Smooth muscle cell (in vitro differentiated cells): ENCODE results near the gene PKD1L1. TPM values are rescaled to one million over a fixed set of nuclear protein-coding genes. Genes with fewer than 3 reads are reported as not detected.

Experiments used
- DNase-seq: peaks from one replicate; lab custom pipeline; 2025; ENCODE audit not compliant: unreplicated experiment; lab: John Stamatoyannopoulos, UW
- H2AFZ ChIP-seq: fragments of 200-600 bp; sonication (generic); 2 replicates; pipeline ENCODE4 v1.6.0; 2016; ENCODE audit warnings: antibody characterized with exemption, low read depth, mild to moderate bottlenecking
- H3F3A ChIP-seq: fragments of 200-600 bp; sonication (generic); 2 replicates; pipeline ENCODE4 v1.6.0; 2017; ENCODE audit warnings: antibody characterized with exemption, low read depth
- H3K27ac ChIP-seq: fragments of 200-600 bp; sonication (generic); 2 replicates; pipeline ENCODE4 v1.5.1; 2016; ENCODE audit warnings: low read depth, mild to moderate bottlenecking
- H3K27me3 ChIP-seq: fragments of 200-600 bp; sonication (generic); 2 replicates; pipeline ENCODE4 v1.6.1; 2016; ENCODE audit warnings: low read depth, mild to moderate bottlenecking
- H3K36me3 ChIP-seq: fragments of 200-600 bp; sonication (generic); 2 replicates; pipeline ENCODE4 v1.5.1; 2016; ENCODE audit warnings: low read depth
- H3K4me1 ChIP-seq: fragments of 200-600 bp; sonication (generic); 2 replicates; pipeline ENCODE4 v1.5.1; 2016; ENCODE audit warnings: low read depth
- H3K4me2 ChIP-seq: fragments of 200-600 bp; sonication (generic); 2 replicates; pipeline ENCODE4 v1.6.0; 2016; ENCODE audit warnings: mild to moderate bottlenecking
- H3K4me3 ChIP-seq: fragments of 200-600 bp; sonication (generic); 2 replicates; pipeline ENCODE4 v1.5.1; 2016; ENCODE audit warnings: mild to moderate bottlenecking
- H3K79me2 ChIP-seq: fragments of 200-600 bp; sonication (generic); 2 replicates; pipeline ENCODE4 v1.6.0; 2016; ENCODE audit warnings: low read depth, mild to moderate bottlenecking
- H3K9ac ChIP-seq: fragments of 200-600 bp; sonication (generic); 2 replicates; pipeline ENCODE4 v1.6.0; 2016; ENCODE audit warnings: low read depth
- H3K9me3 ChIP-seq: fragments of 200-600 bp; sonication (generic); replicated peaks from 2 replicates; pipeline ENCODE4 v1.5.1; 2016; ENCODE audit warnings: low read depth
- H4K20me1 ChIP-seq: fragments of 200-600 bp; sonication (generic); 2 replicates; pipeline ENCODE4 v1.6.0; 2016; ENCODE audit warnings: low read depth
- WGBS: methylation state at CpG from one replicate; pipeline ENCODE4 v1.1.7; 2016; ENCODE audit warnings: low lambda C conversion rate; 5-methylcytosine and 5-hydroxymethylcytosine counted together
- polyA plus RNA-seq: library from polyadenylated mRNA; unstranded; fragments of >200 nt; fragmentation: Nextera tagmentation; extraction: Ambion mirVana; gene quantifications from 2 replicates; pipeline ENCODE4 v1.2.1, GENCODE V29; 2016
- total RNA-seq: library from RNA; depleted of rRNA; stranded (reverse); fragments of >200 nt; gene quantifications from 2 replicates; pipeline ENCODE4 v1.2.3, GENCODE V29; 2014
- TF ChIP-seq, protein P1 (sequence below): fragments of 200-600 bp; sonication (generic); IDR thresholded peaks from 2 replicates; pipeline ENCODE4 v1.5.1; 2017; ENCODE audit warnings: borderline replicate concordance, mild to moderate bottlenecking, antibody characterized with exemption; ENCODE audit not compliant: insufficient read depth, poor library complexity, severe bottlenecking

PKD1L1 gene
- total and polyA plus RNA-seq, 2 experiments from 2014 or later = 0.04 to 0.06 TPM

DNA sequence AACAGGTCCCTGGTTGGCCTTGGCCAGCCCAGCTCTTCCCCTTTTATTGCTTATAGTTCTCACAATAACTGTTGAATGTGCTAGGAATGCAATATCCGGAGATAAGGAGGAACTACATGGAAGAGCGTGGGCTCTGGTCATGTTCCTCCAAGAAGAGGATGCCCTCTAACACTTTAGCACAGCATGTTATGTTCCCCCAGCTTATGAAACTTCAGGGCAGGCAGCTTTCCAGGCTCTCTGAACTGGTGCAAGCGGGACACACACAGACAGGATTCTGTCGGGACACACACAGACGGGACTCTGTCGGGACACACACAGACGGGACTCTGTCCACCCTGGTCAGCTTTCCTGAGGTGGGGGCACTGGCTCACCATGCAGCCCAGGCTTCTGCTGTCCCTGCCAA, 141.6 kb downstream of the PKD1L1 start:
- H3K79me2 ChIP-seq = no peaks in the 10 kb centered on the region
- TF ChIP-seq, protein P1, sequence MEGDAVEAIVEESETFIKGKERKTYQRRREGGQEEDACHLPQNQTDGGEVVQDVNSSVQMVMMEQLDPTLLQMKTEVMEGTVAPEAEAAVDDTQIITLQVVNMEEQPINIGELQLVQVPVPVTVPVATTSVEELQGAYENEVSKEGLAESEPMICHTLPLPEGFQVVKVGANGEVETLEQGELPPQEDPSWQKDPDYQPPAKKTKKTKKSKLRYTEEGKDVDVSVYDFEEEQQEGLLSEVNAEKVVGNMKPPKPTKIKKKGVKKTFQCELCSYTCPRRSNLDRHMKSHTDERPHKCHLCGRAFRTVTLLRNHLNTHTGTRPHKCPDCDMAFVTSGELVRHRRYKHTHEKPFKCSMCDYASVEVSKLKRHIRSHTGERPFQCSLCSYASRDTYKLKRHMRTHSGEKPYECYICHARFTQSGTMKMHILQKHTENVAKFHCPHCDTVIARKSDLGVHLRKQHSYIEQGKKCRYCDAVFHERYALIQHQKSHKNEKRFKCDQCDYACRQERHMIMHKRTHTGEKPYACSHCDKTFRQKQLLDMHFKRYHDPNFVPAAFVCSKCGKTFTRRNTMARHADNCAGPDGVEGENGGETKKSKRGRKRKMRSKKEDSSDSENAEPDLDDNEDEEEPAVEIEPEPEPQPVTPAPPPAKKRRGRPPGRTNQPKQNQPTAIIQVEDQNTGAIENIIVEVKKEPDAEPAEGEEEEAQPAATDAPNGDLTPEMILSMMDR = no peak
- H4K20me1 ChIP-seq = no peaks in the 10 kb centered on the region
- no peak overlapping the region for H3K9ac ChIP-seq
- no peaks in the 10 kb centered on the region for H3F3A ChIP-seq
- H3K4me1 ChIP-seq = no peaks in the 10 kb centered on the region
- H2AFZ ChIP-seq = no peak overlapping the region
- H3K4me3 ChIP-seq = no peak overlapping the region
- no peak overlapping the region for H3K4me2 ChIP-seq
- H3K36me3 ChIP-seq = no peaks in the 10 kb centered on the region
- 84% methylated on average over 7 of the region's 7 CpGs for WGBS
- no peak overlapping the region for H3K27ac ChIP-seq
- H3K9me3 ChIP-seq = no peaks in the 10 kb centered on the region
- DNase-seq = no peak
- no peaks in the 10 kb centered on the region for H3K27me3 ChIP-seq

DNA sequence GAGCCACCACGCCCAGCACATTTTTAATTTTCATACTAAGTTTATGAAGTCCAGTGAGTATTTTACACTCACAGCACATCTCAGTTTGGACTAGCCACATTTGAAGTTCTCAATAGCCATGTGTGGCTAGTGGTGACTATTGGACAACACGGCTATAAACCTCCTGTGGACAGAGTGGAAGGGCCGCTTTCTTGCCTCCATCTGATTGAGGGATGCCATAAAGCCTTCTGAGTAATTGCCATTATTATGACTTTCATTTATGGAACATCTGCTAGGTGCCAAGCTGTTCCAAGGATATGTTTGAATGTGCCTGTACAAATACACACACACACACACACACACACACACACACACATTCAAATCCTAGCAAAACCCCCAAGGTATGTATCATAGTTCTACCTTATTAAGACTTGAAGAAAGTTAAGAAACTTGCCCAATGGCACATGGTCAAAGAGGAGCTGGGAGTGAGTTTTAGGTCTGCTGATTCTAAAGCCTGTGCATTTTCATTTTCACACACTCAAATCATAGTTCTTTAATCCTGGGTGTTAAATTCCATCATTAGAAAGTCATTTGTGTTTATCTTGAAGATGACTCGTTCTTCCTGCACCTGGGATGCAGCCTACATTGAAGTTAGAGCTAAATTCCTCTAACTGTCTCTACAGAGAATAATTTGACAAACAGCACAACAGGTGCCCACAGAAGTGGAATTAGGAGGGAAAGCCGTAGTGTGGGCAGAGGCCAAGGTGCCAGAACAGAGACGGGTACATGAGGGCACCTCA, 143.3 kb downstream of the PKD1L1 start:
- H3K4me2 ChIP-seq = no peak overlapping the region
- H3K9me3 ChIP-seq = no peaks in the 10 kb centered on the region
- H3K4me1 ChIP-seq = no peaks in the 10 kb centered on the region
- no peaks in the 10 kb centered on the region for H3K79me2 ChIP-seq
- H3K4me3 ChIP-seq = no peak overlapping the region
- TF ChIP-seq, protein P1 = no peak
- H3K36me3 ChIP-seq = no peaks in the 10 kb centered on the region
- H3K9ac ChIP-seq = no peak overlapping the region
- no peaks in the 10 kb centered on the region for H3F3A ChIP-seq
- H4K20me1 ChIP-seq = no peaks in the 10 kb centered on the region
- H3K27ac ChIP-seq = no peak overlapping the region
- DNase-seq = no peak
- 90% methylated on average over 6 of the region's 6 CpGs for WGBS
- H3K27me3 ChIP-seq = no peaks in the 10 kb centered on the region
- H2AFZ ChIP-seq = no peak overlapping the region

DNA sequence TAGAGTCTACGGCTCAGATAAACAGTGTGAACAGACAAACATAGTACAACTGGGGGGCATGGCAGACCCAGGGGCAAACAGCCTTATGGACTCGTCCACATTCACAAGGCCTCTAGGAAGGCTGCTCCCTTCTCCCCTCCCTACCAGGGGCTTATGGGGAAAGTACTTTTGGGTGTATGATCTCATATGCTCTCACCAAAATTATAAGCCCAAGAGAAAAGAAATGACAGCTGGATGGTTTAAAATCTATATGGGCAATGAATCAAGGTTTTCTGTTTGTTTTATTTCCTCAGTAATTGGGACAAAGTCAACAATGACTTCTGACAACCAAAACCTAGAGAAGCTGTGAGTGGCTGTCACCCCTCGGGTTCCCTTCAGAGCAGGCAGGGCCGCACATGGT, 144.4 kb downstream of the PKD1L1 start:
- Histone ChIP-seq H3K9ac (no peak overlapping the region), H2AFZ (no peak overlapping the region), H3F3A (no peaks in the 10 kb centered on the region), H3K4me3 (no peak overlapping the region), H3K27ac (no peak overlapping the region), H4K20me1 (no peaks in the 10 kb centered on the region), H3K79me2 (no peaks in the 10 kb centered on the region), H3K4me1 (no peaks in the 10 kb centered on the region), H3K36me3 (no peaks in the 10 kb centered on the region), H3K4me2 (no peak overlapping the region), H3K27me3 (no peaks in the 10 kb centered on the region), H3K9me3 (no peaks in the 10 kb centered on the region)
- no peak for DNase-seq
- 91% methylated on average over 4 of the region's 4 CpGs for WGBS
- TF ChIP-seq, protein P1 = no peak

DNA sequence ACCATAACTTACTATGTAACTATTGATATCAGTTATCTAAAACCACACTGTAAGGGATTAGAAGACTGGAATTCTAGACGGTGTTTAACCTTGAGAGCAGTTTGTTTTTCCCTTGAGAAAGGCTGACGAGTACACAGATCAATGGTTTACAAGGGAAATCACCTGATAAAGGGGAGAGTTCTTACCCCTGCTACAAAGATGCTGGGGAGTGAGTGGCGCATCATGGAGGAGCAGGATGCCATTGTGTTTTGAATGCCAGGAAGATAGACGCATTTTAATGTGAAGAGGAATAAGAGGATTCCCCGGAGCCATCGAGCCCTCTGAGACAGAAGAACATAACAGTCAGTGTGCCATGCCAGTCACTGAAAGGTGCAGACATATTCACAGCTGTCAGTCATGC, 145.2 kb downstream of the PKD1L1 start:
- H3K27me3 ChIP-seq = no peaks in the 10 kb centered on the region
- H3K4me1 ChIP-seq = no peaks in the 10 kb centered on the region
- H2AFZ ChIP-seq = no peak overlapping the region
- no peaks in the 10 kb centered on the region for H3K9me3 ChIP-seq
- H3K36me3 ChIP-seq = no peaks in the 10 kb centered on the region
- TF ChIP-seq, protein P1 = no peak
- DNase-seq = no peak
- H3K79me2 ChIP-seq = no peaks in the 10 kb centered on the region
- no peak overlapping the region for H3K9ac ChIP-seq
- H3F3A ChIP-seq = no peaks in the 10 kb centered on the region
- H3K4me3 ChIP-seq = no peak overlapping the region
- no peak overlapping the region for H3K27ac ChIP-seq
- H3K4me2 ChIP-seq = no peak overlapping the region
- H4K20me1 ChIP-seq = no peaks in the 10 kb centered on the region
- 84% methylated on average over 6 of the region's 6 CpGs for WGBS
